Stimulated activated CD4-positive, alpha-beta T cell treated with anti-CD3 and anti-CD28 coated beads, Interleukin-15, amount 100 ng/mL, for 24 hours (primary cell): ENCODE data around the gene LAMB1.

Source experiments
- DNase-seq: peaks from one replicate; pipeline ENCODE4 v3.0.0-alpha.2; 2020

LAMB1 gene

GRCh38 chr7:107998150-107998549 is 4.8 kb downstream of the LAMB1 start:
- DNase-seq: no peak

- DNase-seq: no peak
Observed at GRCh38 chr7:107996072-107996882, 6.7 kb downstream of the LAMB1 start.

GRCh38 chr7:107995184-107996071 is 7.5 kb downstream of the LAMB1 start:
- no peak for DNase-seq

GRCh38 chr7:107994421-107995030 is 8.4 kb downstream of the LAMB1 start:
- DNase-seq: no peak

GRCh38 chr7:107993891-107994291 is 9.1 kb downstream of the LAMB1 start:
- DNase-seq: no peak

- DNase-seq: no peak
Observed at GRCh38 chr7:107989618-107990373, 13.2 kb downstream of the LAMB1 start.

GRCh38 chr7:107982918-107983389 is 20.0 kb downstream of the LAMB1 start:
- DNase-seq: no peak

- no peak for DNase-seq
Observed at GRCh38 chr7:107982042-107982840, 20.7 kb downstream of the LAMB1 start.

GRCh38 chr7:107981466-107981865 is 21.5 kb downstream of the LAMB1 start:
- DNase-seq: no peak

GRCh38 chr7:107980671-107981190 is 22.2 kb downstream of the LAMB1 start:
- DNase-seq: no peak

- no peak for DNase-seq
Observed at GRCh38 chr7:107980171-107980570, 22.8 kb downstream of the LAMB1 start.

GRCh38 chr7:107978815-107979408 is 24.0 kb downstream of the LAMB1 start:
- no peak for DNase-seq

- DNase-seq: no peak
Observed at GRCh38 chr7:107977048-107977447, 25.9 kb downstream of the LAMB1 start.

- DNase-seq: no peak
Observed at GRCh38 chr7:107976620-107977019, 26.3 kb downstream of the LAMB1 start.

GRCh38 chr7:107975394-107976013 is 27.5 kb downstream of the LAMB1 start:
- no peak for DNase-seq

GRCh38 chr7:107973861-107974260 is 29.1 kb downstream of the LAMB1 start:
- no peak for DNase-seq

GRCh38 chr7:107972941-107973376 is 30.0 kb downstream of the LAMB1 start:
- no peak for DNase-seq

GRCh38 chr7:107972075-107972482 is 30.9 kb downstream of the LAMB1 start:
- no peak for DNase-seq

GRCh38 chr7:107971613-107972012 is 31.3 kb downstream of the LAMB1 start:
- DNase-seq: no peak

GRCh38 chr7:107971100-107971499 is 31.9 kb downstream of the LAMB1 start:
- DNase-seq: no peak
